DMS79 (cell line): ENCODE results near the gene SDCBP2.

Experiments
- DNase-seq: peaks from one replicate; lab custom pipeline; 2025; lab: John Stamatoyannopoulos, UW

Gene SDCBP2

DNA sequence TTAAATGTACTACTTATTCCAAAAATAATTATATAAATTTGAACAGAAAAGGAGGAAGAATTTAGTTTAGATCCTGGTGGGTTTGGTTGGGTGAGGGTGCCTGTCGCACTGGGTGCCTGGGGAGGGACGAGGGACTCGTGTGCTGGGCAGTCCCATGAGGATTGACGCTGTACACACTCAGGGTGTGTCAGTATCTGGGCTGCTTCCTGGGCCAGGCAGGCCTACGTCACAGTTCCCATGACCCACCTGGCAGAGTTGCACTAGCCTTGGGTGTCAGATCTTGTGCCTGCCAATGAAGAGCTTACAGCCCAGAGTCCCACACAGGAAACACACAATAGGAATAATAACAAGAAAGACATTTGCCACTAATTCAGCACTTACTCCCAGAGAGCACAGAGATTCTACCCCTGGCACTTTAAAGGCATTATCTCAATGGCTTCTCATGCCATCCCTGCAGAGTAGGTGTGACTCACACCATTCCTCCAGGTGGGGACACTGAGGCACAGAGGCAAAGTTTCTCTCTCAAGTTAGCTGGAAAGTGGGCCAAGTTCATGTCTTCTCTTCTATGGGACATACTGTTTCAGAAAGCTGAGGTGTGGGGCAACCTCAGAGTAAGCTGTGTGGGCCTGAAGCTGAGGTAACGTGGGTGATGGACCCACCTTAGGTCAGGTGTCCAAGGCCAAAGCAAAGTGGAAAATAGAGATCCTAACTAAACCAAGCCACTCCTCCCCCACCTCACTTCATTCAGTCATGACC, 1.3 kb upstream of the SDCBP2 start:
- no peak for DNase-seq

DNA sequence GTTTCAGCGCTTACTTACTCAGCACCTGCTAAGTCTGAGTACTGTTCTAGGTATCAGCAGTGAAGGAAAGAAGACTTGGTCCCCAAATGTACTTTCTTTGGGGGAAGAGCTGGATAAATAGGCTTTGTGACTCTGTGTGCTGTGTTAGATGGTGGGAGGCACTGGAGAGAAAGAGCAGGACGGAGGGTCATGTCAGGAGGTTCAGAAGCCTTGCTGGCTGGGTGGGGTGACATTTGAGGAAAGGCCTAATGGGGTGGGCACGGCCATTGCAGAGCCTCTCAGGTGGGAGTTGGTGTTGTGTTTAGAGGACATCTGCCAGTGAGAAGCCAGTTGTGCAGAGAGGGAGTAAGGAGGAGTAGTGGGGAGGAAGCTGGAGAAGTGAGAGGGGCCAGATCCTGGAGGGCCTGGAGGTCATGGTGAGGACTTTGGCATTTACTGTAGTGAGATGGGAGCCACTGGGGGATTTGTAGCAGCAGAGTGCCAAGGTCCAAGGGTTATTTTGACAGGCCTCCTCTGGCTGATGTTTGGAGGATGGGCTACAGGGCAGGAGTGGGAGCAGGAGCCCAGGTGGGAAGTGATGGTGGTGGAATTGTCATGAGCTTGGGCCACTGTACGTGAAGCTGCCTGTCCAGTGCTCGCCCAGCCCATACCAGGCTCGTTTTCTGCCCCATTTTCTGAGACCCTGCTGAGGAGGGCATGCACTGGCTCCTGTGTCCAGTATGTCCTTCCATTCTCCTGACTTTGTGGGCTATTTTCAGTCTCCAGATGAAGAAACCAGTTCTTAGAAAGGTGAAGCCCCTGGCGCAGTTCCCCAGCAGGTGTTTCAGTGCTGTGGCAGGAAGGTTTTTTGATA, 886 bp downstream of the SDCBP2 start:
- no peak for DNase-seq

DNA sequence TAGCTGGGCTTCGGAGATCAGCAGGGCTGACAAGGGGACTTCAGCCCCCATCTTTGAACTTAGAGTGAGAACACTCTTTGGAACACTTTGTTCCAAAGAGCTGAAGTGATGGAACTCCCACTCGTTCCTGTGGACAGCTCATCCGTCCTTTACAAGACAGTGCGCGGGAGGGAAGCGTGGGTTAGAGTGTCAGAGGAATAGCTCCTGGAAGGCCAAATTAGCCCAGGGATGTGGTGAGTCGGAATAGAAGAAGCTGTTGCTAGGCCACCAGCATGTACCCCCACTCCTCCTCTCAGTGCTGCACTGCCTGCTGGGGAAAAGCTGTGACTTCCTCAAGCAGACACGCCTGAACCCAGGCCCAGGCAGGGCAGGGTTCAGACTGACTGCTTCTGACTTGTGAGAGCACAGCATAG, 1.7 kb downstream of the SDCBP2 start:
- DNase-seq, result no peak

DNA sequence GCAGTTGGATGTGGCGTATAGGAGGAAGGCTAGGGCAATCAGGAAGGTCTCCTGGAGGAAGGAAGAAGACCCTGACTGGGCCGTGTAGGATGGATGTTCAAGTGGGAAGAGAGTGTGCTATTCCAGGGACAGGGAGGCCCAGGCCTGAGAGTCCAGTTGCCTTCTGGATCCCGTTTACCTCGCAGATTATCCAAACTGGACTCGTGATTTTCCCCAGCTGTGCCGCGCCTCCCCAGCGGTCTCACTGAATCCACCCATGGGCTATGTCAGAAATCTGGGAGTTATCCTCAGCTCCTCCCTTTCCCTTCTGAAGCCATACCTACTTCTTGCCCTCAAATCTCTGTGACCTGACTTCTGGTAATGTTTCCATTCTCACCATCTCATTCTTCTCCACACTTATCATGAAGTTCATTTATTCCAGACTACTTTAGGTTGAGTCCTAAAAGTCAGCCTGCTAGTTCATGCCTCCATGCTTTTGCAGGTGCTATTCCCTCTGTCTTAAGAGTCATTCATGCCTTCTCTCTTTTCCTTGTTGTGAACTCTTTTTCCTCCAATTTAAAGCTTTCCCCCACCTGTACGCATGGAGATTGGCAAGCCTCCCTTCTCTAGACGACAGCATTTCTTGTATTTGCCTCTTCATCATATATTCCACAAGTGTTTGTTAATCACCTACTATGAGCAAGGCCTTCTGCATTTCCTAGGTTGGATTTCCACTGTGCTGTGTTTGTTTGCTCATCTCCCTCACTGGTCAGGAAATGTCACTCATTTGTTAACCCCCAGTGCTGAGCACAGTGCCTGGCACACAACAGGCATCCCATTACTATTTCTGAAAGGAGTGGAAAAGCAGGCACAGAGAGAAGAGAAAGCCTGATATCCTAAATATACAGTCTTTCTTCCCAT, 2.7 kb downstream of the SDCBP2 start:
- no peak for DNase-seq

DNA sequence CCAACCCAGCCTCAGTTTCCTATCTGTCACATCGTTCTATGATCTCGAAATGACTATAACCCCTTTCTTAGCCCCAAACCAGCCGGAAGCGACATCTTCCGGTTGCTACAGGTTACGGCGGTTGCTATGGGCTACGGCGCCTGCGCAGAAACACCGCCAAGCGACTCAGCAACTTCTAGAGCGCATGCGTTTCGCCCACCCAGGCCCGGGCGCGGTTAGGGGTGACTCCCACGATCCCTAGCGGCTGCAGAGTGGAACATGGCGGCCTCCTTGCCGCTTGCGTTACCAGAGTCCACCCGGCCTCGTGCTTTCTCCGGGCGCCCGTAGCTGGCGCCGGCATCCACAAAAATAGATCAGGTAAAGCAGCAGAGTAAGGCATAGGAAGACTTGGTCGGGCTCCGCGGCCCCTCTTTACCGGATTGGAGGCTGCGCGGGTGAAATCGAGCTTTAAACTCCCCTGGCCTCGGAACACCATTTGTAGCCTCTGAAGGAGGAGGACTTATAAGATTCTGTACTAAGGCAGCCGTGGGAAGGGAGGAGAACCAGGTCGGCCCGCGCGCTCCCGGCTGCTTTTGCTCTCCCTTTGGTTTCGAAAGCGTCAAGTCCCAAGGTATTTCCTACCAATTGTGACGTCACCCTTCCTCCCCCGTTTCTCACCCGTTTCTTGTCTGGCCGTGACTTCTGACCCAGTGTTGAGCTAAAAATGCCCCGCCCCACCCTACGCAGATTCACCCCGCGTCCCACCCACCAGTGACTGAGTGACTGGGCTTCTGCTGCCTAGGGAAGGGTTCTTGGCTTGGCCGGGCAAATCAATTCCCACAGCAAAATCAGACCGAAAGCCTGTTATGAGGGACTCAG, 3.5 kb downstream of the SDCBP2 start:
- DNase-seq, result peak; percentile 82

DNA sequence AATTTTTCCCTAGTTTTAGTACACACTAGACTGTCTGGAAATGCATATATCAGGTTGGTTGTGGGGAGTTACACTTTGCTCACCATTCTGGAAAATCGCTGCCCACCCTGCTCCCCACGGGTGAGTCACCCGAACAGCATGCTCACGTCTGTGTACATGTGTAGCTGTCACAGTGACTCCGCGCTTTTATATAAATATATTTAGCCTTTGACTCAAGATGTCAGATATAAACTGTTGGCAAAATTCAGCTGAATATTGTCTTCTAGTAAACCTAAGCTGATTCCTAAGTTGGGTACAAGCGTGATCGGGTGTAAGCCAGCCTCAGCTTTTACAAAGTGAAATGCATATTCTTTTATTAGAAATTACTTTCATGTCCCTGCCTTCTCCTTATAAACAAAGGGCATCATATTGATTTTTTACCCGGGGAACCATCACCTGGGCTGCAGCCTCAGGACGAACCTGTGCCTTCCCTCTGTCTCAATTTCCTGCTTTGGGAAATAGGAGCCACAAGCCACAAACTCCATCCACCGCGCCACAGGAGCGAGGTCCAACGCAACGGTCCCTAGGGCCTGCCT, 4.3 kb downstream of the SDCBP2 start:
- no peak for DNase-seq

- DNase-seq, result no peak
These were observed 4.9 kb downstream of the SDCBP2 start for GRCh38 chr20:1323830-1324597.

GRCh38 chr20:1323256-1323655, 5.7 kb downstream of the SDCBP2 start:
- DNase-seq, result no peak

DNA sequence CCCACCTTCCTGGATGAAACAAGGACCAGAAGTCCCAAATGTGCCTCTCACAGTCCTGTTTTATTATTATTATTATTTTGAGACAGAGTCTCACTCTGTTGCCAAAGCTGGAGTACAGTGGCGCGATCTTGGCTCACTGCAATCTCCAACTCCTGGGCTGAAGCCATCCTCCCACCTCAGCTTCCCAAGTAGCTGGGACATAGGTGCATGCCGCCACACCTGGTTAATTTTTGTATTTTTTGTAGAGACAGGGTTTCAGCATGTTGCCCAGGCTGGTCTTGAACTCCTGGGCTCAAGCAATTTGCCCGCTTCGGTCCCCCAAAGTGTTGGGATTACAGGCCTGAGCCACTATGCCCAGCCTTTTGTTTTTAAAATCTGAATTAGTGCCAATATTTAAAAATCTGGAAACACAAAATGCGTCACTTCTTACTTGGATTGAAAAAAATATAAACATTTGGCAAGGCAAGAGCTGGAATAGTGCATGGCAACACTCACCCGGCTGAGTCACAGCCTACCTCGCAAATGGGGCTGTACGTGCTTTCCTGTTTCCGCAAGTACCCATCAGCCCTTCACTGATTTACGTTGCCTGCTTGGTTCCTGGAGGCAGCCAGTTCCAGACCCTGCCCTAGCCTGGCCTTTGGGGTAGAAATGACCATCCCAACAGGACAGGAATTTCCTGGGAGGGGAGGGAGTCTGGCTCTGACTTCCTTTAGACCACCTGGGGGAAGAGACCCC, 6.3 kb downstream of the SDCBP2 start:
- no peak for DNase-seq

DNA sequence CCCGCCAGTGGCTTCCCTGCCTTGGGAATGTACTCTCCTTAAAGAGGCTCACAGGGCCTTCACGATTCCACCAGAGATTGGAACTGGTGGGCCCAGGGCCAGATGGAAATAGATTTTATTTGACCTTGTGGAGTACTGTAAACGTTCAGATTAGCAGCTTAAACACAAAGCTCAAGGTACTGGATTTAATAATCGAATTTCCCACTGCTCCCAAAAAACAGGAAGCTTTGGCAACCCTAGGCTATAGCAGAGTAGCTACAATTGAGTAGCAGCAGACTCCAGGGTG, 7.3 kb downstream of the SDCBP2 start:
- DNase-seq, result peak; percentile 7

GRCh38 chr20:1320902-1321653, 7.9 kb downstream of the SDCBP2 start:
- no peak for DNase-seq

DNA sequence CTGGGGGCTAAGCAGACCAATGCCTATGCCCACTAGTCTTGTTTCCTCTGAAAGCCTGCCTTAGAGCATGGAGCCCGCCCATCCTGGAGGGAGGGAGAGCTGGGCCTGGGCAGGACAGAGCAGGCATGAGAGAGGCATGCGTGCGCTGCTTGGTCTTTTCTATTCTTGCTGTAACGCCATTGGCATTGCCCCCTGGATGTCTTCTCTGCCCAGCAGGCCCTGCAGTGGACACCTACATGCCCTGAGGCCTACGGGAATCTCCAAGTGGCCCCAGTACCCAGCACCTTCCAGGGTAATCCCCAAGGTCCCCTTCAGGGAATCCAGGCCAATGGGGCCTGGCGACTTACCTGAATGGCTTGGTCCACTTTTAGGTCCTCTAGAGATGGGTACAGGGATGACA, 8.9 kb downstream of the SDCBP2 start:
- DNase-seq, result no peak

GRCh38 chr20:1319462-1319861, 9.5 kb downstream of the SDCBP2 start:
- DNase-seq, result no peak

- DNase-seq, result no peak
These were observed 9.9 kb downstream of the SDCBP2 start for GRCh38 chr20:1319051-1319450.

GRCh38 chr20:1317545-1318255, 11.2 kb downstream of the SDCBP2 start:
- no peak for DNase-seq

DNA sequence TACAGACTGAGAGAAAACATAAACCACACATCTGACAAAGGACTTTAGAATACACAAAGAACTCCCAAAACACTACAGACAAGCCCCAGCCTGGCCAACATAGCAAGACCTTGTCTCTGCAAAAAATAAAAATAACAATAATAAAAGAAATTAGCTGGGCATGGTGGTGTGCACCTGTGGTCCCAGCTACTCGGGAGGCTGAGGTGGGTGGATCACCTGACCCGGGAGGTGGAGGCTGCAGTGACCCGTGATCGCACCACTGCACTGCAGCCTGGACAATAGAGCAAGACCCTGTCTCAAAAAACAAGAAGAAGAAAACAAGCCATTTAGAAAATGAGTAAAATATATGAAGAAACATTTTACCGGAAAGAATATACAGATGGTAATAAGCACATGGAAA, 13.1 kb downstream of the SDCBP2 start:
- DNase-seq, result no peak

DNA sequence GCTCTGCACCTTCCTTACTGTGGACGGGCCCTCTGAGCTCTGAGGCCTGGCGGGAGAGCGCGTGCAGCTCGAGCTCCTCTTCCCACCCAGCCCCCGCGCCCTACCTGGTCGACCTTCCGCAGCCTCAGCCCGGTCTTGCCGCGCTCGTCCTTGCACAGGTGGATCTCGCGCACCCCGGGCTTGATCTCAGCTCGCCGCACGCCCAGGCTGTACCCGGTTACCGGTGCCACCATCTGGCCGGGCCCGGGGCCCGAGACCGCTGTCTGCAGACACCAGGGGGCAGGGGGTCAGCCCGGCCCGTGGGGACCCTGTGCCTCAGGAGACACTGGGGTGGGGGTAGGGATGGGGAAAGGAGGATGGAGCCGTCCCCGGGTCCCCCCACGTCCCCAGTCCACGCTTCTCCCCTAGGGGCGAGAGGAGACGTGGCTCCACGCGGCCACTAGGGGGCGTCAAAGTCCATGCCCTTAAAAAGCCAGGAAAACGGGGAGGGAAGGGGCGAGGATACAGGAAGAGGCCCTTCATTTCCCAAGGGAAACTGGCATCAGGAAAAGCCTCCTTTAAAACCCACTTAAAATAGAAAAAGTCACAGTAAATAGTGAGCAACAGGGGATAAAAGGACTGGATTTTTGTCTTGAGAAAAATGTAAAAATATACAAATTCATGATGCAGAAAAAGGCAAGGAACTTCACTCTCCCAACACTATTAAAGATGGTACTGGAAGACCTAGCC, 15.5 kb downstream of the SDCBP2 start:
- peak; percentile 29 for DNase-seq

- DNase-seq, result no peak
These were observed 16.1 kb downstream of the SDCBP2 start for GRCh38 chr20:1312904-1313235.
